Measurements from ENCODE around the gene TOM1L2.

DNA sequence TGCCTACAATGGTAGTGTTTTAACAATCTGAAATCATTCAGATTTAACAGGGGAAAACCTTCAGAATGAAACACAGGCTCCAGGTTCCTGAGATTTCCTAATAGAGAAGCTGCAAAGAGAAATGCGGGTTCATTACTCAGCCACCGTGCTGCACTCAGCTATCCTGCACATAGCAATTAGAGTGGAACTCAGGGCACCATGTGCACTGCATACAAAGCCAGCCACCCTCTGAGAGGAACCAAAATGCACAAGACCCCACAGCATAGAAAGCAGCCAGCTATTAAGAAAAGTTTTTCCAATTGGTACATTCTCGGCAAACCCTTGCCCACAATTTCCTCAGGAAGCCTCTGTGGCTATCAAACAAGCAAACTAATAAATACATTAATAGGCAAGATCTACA lies 37.4 kb downstream of the TOM1L2 start:
- TF ChIP-seq, protein P1, sequence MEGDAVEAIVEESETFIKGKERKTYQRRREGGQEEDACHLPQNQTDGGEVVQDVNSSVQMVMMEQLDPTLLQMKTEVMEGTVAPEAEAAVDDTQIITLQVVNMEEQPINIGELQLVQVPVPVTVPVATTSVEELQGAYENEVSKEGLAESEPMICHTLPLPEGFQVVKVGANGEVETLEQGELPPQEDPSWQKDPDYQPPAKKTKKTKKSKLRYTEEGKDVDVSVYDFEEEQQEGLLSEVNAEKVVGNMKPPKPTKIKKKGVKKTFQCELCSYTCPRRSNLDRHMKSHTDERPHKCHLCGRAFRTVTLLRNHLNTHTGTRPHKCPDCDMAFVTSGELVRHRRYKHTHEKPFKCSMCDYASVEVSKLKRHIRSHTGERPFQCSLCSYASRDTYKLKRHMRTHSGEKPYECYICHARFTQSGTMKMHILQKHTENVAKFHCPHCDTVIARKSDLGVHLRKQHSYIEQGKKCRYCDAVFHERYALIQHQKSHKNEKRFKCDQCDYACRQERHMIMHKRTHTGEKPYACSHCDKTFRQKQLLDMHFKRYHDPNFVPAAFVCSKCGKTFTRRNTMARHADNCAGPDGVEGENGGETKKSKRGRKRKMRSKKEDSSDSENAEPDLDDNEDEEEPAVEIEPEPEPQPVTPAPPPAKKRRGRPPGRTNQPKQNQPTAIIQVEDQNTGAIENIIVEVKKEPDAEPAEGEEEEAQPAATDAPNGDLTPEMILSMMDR (IDR thresholded peaks at IDR 0.05 in 2 of 3, conservative IDR thresholded peaks at IDR 0.05 in 1 of 3; ENCODE audit: borderline replicate concordance in 1 of 3, insufficient read depth in 1 of 3, low read depth in 2 of 3, low read length in 2 of 3): no peak
- TF ChIP-seq RAD21 (IDR thresholded peaks at IDR 0.05; ENCODE audit: low read depth) (no peak), EZH2 (IDR thresholded peaks at IDR 0.05) (no peak), EZH2phosphoT487 (IDR thresholded peaks at IDR 0.05; ENCODE audit: borderline replicate concordance) (no peak), POLR2A (IDR thresholded peaks at IDR 0.05; ENCODE audit: borderline replicate concordance, extremely low read depth, insufficient read depth, insufficient read length) (no peak), POLR2AphosphoS5 (IDR thresholded peaks at IDR 0.05; ENCODE audit: low read depth, low read length) (no peak), TCF7L2 (IDR thresholded peaks at IDR 0.05; ENCODE audit: borderline replicate concordance, extremely low read depth, insufficient read depth, insufficient read length) (no peak), SIN3A (IDR thresholded peaks at IDR 0.05; ENCODE audit: low read depth) (no peak), SRF (IDR thresholded peaks at IDR 0.05; ENCODE audit: low read depth) (no peak)
- TF ChIP-seq, protein P2, sequence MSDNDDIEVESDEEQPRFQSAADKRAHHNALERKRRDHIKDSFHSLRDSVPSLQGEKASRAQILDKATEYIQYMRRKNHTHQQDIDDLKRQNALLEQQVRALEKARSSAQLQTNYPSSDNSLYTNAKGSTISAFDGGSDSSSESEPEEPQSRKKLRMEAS (IDR thresholded peaks at IDR 0.05): no peak
- TF ChIP-seq, protein P3, sequence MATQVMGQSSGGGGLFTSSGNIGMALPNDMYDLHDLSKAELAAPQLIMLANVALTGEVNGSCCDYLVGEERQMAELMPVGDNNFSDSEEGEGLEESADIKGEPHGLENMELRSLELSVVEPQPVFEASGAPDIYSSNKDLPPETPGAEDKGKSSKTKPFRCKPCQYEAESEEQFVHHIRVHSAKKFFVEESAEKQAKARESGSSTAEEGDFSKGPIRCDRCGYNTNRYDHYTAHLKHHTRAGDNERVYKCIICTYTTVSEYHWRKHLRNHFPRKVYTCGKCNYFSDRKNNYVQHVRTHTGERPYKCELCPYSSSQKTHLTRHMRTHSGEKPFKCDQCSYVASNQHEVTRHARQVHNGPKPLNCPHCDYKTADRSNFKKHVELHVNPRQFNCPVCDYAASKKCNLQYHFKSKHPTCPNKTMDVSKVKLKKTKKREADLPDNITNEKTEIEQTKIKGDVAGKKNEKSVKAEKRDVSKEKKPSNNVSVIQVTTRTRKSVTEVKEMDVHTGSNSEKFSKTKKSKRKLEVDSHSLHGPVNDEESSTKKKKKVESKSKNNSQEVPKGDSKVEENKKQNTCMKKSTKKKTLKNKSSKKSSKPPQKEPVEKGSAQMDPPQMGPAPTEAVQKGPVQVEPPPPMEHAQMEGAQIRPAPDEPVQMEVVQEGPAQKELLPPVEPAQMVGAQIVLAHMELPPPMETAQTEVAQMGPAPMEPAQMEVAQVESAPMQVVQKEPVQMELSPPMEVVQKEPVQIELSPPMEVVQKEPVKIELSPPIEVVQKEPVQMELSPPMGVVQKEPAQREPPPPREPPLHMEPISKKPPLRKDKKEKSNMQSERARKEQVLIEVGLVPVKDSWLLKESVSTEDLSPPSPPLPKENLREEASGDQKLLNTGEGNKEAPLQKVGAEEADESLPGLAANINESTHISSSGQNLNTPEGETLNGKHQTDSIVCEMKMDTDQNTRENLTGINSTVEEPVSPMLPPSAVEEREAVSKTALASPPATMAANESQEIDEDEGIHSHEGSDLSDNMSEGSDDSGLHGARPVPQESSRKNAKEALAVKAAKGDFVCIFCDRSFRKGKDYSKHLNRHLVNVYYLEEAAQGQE (IDR thresholded peaks at IDR 0.05; ENCODE audit: low read depth): no peak
